Stimulated activated CD8-positive, alpha-beta memory T cell treated with anti-CD3 and anti-CD28 coated beads, Interleukin-2, amount 100 ng/mL, for 1 hour (primary cell): ENCODE data around the gene FAM168A.

Experiments used
- DNase-seq, 2 donors: peaks; one replicate each; pipeline ENCODE4 v3.0.0-alpha.2; 2020; ENCODE audit warnings: low read depth in 2 of 2

Gene FAM168A

DNA sequence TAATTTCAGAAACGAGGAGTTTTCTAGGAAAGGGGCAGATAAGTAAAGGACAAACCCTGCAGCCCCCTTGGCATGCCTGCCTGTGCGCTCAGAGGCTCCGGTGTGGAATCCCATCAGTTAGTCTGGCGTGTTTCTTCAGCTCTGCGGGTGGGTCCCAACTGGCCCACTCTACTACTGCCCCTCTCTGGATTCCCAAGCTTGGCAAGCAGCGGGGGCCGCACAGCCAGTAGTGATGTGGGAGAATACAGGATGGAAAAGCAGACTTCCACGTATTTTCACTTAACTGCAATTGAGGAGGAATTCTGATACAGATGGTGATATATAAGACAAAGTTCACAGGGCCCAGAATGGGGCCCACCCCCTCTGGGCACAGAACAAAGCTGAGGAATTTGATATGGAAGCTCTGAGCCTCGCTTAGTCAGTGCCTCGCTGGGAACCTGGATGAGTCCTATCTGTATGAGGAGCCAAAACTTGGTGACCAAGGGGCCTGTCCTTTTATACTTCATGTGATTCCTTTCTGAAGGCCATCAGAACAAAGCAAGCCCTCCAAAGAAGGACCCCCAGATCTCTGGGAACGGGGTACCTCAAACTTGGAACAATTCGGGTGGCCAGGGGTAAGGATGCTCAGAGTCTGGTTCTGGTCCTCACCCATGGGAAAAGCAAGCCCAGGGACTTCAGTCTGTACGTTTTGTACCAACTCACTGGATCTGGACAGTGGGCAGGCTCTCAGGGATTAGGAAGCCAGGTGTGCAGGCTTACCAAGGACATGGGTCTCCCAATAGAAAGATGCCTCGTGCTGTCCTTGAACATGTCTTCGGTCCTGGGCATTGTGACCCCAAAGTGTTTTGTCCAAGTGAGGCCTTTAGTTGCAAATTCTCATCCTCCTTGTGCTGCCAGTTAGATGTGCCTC lies 195.7 kb downstream of the FAM168A start:
- DNase-seq, result no peak

DNA sequence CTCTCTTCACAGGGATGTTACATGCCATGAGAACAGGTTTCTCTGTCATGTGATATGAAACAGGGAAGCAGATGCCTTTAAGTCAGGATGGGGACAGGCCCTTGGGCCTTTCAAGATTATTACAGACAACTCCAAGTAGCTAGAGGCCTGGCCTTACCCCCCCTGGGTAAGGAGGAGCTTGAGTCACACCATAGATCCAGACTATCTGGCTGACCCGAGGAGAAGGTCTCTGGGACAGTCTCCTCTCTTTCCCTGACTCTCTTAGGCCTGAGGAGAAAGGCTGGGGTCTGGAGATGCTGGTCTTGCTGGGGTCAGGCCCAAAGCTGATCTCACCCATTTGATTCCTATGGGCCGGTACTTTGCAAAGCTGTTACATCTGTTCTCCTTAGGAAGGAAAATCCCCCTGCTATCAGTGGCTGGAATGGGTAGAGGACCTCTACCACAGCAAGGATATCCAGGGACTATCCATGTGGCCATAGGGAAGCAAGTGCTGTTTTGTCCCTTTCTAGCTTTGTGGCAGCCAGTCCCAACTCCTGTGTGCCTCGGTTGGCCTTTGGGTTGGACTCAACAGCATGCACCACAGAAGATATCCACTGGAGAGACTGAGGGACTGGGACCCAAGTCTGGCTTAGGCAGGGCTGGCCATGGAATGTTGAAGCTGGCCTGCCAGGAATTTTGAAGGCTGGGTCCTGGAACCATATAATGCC lies 196.5 kb downstream of the FAM168A start:
- no peak for DNase-seq

DNA sequence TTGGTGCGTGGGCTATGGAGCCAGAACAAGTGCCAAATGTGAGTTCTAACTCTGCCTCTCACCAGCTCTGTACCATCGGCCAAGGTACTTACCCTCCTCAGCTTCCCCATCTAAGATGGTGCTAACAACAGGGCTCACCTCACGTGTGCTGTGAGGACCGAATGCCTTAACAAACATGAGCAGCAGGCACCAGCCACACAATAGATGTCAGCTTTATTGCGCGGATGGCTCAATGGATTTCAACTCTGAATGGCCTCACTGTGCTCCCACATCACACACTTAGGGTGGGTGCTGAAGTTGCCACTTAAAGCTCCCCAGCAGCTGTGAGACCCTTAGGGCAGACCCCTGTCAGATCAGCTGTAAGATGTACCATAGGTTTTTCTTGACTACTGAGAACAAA lies 197.6 kb downstream of the FAM168A start:
- no peak for DNase-seq

- no peak for DNase-seq
Observed at GRCh38 chr11:73399636-73400035, 198.3 kb downstream of the FAM168A start.

GRCh38 chr11:73399159-73399590 lies 198.7 kb downstream of the FAM168A start:
- DNase-seq, result no peak

DNA sequence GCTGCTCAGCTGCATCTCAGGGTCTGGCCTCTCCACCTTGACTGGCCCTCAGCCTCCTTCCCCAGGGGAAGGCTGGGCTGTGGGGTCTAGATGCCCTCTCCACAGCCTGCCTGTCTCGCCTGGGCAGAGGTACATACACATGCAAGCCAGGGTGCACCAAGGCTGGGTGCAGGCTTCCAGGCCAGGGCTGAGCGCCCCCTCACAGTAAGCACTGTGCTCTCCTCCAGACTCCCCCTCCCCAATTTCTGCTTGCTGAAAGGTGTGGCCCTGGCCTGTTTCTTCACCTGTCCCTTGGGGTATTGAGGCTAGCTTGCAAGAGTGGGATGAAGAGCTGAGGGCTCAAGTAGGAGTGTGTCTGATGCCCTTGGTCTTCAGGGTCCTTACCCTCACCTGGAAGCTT lies 199.2 kb downstream of the FAM168A start:
- DNase-seq, result no peak

DNA sequence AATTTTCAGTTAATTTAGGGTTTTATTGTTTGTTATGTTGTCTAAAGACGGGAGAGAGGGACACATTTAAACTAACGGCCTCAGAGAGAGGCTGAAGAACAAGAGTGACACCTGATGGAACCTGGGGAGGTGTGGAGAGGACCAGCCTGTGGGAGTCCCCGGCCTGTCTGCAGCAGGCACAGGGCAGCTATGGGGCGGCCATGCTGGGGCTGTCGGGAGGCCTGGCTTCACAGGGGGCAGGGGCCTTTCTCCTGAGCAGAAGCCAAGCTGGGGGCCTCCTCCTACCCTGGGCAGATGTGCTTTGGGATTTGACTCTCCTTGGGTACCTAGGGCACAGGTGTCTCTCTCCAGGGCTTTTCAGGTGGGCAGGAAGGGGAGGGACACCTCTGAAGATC lies 199.8 kb downstream of the FAM168A start:
- no peak for DNase-seq

DNA sequence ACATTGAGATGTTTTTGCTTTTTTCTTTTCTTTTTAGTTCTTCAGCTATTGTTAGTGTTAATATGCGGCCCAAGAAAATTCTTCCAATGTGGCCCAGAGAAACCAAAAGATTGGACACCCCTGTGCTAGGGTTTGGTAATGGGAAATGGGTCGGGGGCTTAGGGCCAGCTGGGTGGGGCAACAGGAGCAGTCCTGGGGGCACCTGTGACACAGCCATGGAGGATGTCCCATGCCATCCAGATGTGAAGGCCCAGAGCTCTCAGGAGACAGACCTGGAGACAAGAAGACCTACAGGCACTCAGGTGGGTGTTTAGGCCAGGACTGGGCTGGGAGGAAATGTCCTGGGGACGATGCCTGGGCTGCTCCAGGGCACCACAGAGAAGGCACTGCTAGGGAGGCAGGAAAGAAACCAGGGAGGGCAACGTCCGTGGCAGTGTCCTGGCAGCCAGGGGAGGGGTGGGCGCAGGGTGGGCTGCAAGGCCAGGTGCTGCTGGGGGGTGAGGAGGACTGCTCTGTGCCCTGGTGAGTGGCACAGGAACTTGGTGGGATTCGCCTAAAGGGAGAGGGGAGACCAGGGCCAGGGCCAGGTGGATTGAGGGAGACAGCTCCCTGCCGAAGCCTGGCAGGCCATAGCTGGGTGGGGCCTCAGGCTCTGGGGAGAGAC lies 200.3 kb downstream of the FAM168A start:
- no peak for DNase-seq

DNA sequence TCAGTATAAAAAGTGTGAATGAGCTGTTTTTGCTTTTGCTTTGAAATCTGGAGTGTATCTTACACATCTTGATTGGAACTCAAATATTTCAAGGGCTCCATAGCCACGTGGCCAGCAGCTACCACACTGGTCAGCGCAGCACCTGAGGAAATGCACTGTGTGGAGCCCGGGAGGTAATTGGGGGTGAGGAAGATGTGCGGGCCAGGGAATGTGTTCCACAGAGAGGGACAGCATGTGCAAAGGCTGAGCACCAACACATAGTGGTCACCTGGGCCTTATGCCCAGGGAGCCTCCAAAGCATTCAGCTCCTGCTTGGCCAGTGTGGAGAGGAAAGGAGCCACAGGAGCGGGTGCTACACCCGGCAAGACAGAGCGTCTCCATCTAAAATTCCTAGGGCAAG lies 200.9 kb downstream of the FAM168A start:
- no peak for DNase-seq

GRCh38 chr11:73396251-73396930 lies 201.5 kb downstream of the FAM168A start:
- DNase-seq, result no peak

GRCh38 chr11:73395297-73396208 lies 202.4 kb downstream of the FAM168A start:
- no peak for DNase-seq

DNA sequence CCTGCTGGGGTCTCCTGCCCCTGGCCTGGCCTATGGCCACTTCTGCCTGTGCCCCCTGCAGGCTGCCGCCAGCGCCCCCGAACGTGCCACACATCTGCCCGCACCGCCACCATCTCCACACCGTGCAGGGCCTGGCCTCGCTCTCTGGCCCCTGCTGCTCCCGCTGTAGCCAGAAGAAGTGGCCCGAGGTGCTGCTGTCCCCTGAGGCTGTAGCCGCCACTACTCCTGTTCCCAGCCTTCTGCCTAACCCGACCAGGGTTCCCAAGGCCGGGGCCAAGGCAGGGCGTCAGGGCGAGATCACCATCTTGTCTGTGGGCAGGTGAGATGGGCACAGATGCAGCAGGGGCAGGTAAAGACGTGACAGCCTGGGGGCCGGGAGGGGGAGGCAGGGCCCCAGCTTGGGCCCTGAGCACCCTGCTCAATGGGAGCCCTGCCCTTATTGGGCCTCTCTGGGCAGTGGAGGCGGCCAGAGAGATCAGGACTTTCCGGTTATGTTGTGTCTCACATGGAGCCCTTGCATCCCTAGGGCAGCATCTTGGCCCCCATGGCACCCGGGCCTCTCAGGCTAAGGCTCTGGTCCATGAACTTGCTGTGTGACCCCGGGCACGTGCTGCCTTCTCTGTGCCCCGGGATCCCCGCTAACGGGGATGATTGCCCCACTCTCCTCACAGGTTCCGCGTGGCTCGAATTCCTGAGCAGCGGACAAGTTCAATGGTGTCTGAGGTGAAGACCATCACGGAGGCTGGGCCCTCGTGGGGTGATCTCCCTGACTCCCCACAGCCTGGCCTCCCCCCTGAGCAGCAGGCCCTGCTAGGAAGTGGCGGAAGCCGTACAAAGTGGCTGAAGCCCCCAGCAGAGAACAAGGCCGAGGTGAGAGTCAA lies 203.3 kb downstream of the FAM168A start:
- DNase-seq, result no peak

GRCh38 chr11:73393479-73394415 lies 204.2 kb downstream of the FAM168A start:
- peak; percentile 26 to 38 for DNase-seq

DNA sequence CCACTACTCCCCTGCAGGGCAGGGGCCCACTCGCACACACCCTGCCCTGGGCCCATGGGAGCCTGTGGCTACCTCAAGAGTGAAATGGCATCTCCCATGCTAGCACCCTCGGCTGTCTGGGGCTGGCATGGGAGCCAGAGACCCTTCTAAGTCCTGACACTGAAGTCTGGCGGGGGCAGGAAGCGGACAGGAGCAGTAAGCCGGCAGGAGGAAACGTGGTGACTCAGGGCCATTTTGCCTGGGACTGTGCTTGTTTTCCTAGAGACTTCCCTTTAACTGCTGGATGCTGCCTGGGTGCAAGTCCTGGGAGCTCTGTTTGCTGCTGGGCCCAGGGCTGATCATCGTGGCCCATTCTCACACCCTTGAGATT lies 204.9 kb downstream of the FAM168A start:
- DNase-seq, result no peak

- no peak for DNase-seq
Observed at GRCh38 chr11:73392108-73393010, 205.6 kb downstream of the FAM168A start.

- no peak for DNase-seq
Observed at GRCh38 chr11:73391665-73392064, 206.2 kb downstream of the FAM168A start.
